B cell (primary cell): ENCODE results near the gene CASZ1. TPM values are rescaled to one million over a fixed set of nuclear protein-coding genes. Genes with fewer than 3 reads are reported as not detected.

ENCODE experiments used
- ATAC-seq: fragments of 200-7000 bp; cut with Tn5 transposase; one replicate; pipeline ENCODE4 v1.10.0; 2021; ENCODE audit warnings: low read depth, mild to moderate bottlenecking, moderate number of reproducible peaks, moderate library complexity
- CTCF ChIA-PET: fragments of 350-600 bp; sonication (Branson Sonifier 250); formaldehyde crosslinking; loops from one replicate; lab custom pipeline; 2021; ENCODE audit warnings: antibody characterized with exemption, inconsistent platforms; lab: Charles Lee
- POLR2A ChIA-PET: fragments of 350-600 bp; sonication (Branson Sonifier 250); formaldehyde crosslinking; loops from one replicate; lab custom pipeline; 2021; ENCODE audit warnings: antibody characterized with exemption; lab: Charles Lee
- DNase-seq: peaks from one replicate; pipeline ENCODE4 v3.0.0; 2013
- H2AFZ ChIP-seq: 2 replicates; pipeline ENCODE4 v1.6.1; 2012; ENCODE audit warnings: mild to moderate bottlenecking, low read depth, low read length; ENCODE audit not compliant: insufficient read depth, poor library complexity, severe bottlenecking
- H3K27ac ChIP-seq, 2 donors: 1 replicate in 1 of 2; 2 replicates in 1 of 2; pipeline ENCODE4 v1.5.1; 2012 to 2013; ENCODE audit warnings: low read length in 2 of 2, mild to moderate bottlenecking in 2 of 2, moderate library complexity in 1 of 2
- H3K27me3 ChIP-seq, 4 experiments: fragments of 200-600 bp in 1 of 4; sonication (generic) in 1 of 4; replicated peaks in 1 of 4; 1 replicate in 2 of 4; 2 replicates in 2 of 4; pipeline versions ENCODE4 v1.6.1 to v1.7.0; 2013 to 2016; ENCODE audit warnings: low read length in 3 of 4, mild to moderate bottlenecking in 2 of 4, mixed read lengths in 1 of 4, moderate library complexity in 1 of 4; ENCODE audit not compliant: insufficient read depth in 4 of 4, control insufficient read depth in 3 of 4; ENCODE audit errors: control extremely low read depth in 1 of 4
- H3K36me3 ChIP-seq, 2 experiments: replicated peaks in 1 of 2; 1 replicate in 1 of 2; 2 replicates in 1 of 2; pipeline versions ENCODE4 v1.6.1 to v1.7.1; 2013; ENCODE audit warnings: low read length in 1 of 2; ENCODE audit not compliant: insufficient read depth in 2 of 2, control insufficient read depth in 1 of 2; ENCODE audit errors: control extremely low read depth in 1 of 2, extremely low read depth in 1 of 2
- H3K4me1 ChIP-seq, 2 donors: fragments of 200-600 bp in 1 of 2; sonication (generic) in 1 of 2; 1 replicate in 1 of 2; 2 replicates in 1 of 2; pipeline versions ENCODE4 v1.5.1 to v1.6.1; 2013 to 2017; ENCODE audit warnings: low read length in 2 of 2; ENCODE audit not compliant: control insufficient read depth in 2 of 2, insufficient read depth in 2 of 2
- H3K4me2 ChIP-seq: replicated peaks from 2 replicates; pipeline ENCODE3; 2012; ENCODE audit warnings: mild to moderate bottlenecking, low read depth, low read length; ENCODE audit not compliant: poor library complexity, severe bottlenecking
- H3K4me3 ChIP-seq, 5 experiments: fragments of 200-600 bp in 1 of 5; sonication (generic) in 1 of 5; 1 replicate in 3 of 5; 2 replicates in 2 of 5; pipeline versions ENCODE4 v1.5.1 to v1.7.0; 2011 to 2016; ENCODE audit warnings: low read length in 4 of 5, mild to moderate bottlenecking in 4 of 5, low read depth in 2 of 5, control low read depth in 1 of 5, moderate library complexity in 1 of 5; ENCODE audit not compliant: insufficient read depth in 1 of 5; ENCODE audit errors: control extremely low read depth in 1 of 5, extremely low read depth in 1 of 5
- H3K79me2 ChIP-seq: fragments of 200-600 bp; sonication (generic); one replicate; pipeline ENCODE4 v1.6.0; 2016; ENCODE audit warnings: low read length; ENCODE audit not compliant: control insufficient read depth, insufficient read depth
- H3K9ac ChIP-seq: fragments of 200-600 bp; sonication (generic); 2 replicates; pipeline ENCODE4 v1.6.1; 2017; ENCODE audit warnings: mild to moderate bottlenecking, low read length, moderate library complexity
- H3K9me3 ChIP-seq, 3 donors: one replicate each; pipeline versions ENCODE4 v1.6.1 to v1.7.1; 2013; ENCODE audit warnings: low read length in 2 of 3; ENCODE audit not compliant: control insufficient read depth in 2 of 3, insufficient read depth in 1 of 3; ENCODE audit errors: control extremely low read depth in 1 of 3
- H4K20me1 ChIP-seq: 2 replicates; pipeline ENCODE4 v1.6.0; 2012; ENCODE audit warnings: mild to moderate bottlenecking, low read length; ENCODE audit not compliant: insufficient read depth, control insufficient read depth, poor library complexity, severe bottlenecking
- H3K27ac Mint-ChIP-seq: one replicate; pipeline ENCODE4 v1.8.0; 2021; ENCODE audit warnings: mixed read lengths
- H3K27me3 Mint-ChIP-seq: one replicate; pipeline ENCODE4 v1.8.0; 2021; ENCODE audit warnings: mixed read lengths
- H3K4me1 Mint-ChIP-seq: one replicate; pipeline ENCODE4 v1.8.0; 2021; ENCODE audit warnings: mixed read lengths
- H3K4me3 Mint-ChIP-seq: one replicate; pipeline ENCODE4 v1.8.0; 2021; ENCODE audit warnings: mixed read lengths
- H3K9me3 Mint-ChIP-seq: one replicate; pipeline ENCODE4 v1.8.0; 2022; ENCODE audit warnings: mixed read lengths; ENCODE audit not compliant: insufficient read depth
- EZH2 ChIP-seq: IDR thresholded peaks from 2 replicates; pipeline ENCODE4 v1.6.1; 2012; ENCODE audit warnings: borderline replicate concordance, low read depth, mild to moderate bottlenecking, moderate library complexity, low read length; ENCODE audit not compliant: insufficient read depth, poor library complexity, severe bottlenecking
- WGBS: methylation state at CpG from one replicate; pipeline ENCODE4 v1.1.5; 2013; ENCODE audit warnings: missing lambda C conversion rate; ENCODE audit not compliant: insufficient coverage; 5-methylcytosine and 5-hydroxymethylcytosine counted together
- intact Hi-C: fragments of 100-400 bp; cut with micrococcal nuclease; formaldehyde crosslinking; loops from one replicate; pipeline ENCODE4 v1.10.0; 2022
- polyA plus RNA-seq: library from polyadenylated mRNA; depleted of rRNA; stranded (reverse); fragments of >200 nt; gene quantifications from 2 replicates; pipeline ENCODE4 v1.2.3, GENCODE V29; 2012
- total RNA-seq, 2 donors: library from RNA; stranded (reverse); fragments of 120-200 nt in 1 of 2; gene quantifications; 1 replicate in 1 of 2; 2 replicates in 1 of 2; pipeline versions ENCODE4 v1.2.3 to v1.2.4, GENCODE V29; 2013 to 2022
- TF ChIP-seq, protein P1 (sequence below): fragments of 200-600 bp; IDR thresholded peaks from one replicate; pipeline ENCODE4 v1.8.0; 2022; ENCODE audit warnings: antibody characterized with exemption, mild to moderate bottlenecking

Gene CASZ1
- total and polyA plus RNA-seq, 2 donors (not counting 1 experiment from before 2014, with no cell fraction given) = 9.5 to 27.2 TPM

GRCh38 chr1:10637834-10638558, 158.4 kb downstream of the CASZ1 start:
- ATAC-seq = no peak
- Mint-ChIP-seq H3K27ac (no peak overlapping the region), H3K27me3 (no peaks in the 10 kb centered on the region), H3K9me3 (no peaks in the 10 kb centered on the region), H3K4me1 (no peaks in the 10 kb centered on the region), H3K4me3 (no peak overlapping the region)
- H3K9ac ChIP-seq = no peak overlapping the region
- H3K9me3 ChIP-seq = peaks cover 0 to 5% (median 0%) of the 10 kb centered on the region in 3 donors
- no peak for DNase-seq
- no peaks in the 10 kb centered on the region for H3K79me2 ChIP-seq
- H3K27me3 ChIP-seq = peaks cover 0 to 4% (median 1%) of the 10 kb centered on the region in 4 experiments
- peaks cover 0 to 8% of the 10 kb centered on the region in 2 experiments for H3K36me3 ChIP-seq
- no peak overlapping the region for H3K27ac ChIP-seq
- ChIA-PET CTCF (no interaction called here), POLR2A (no interaction called here)
- H3K4me1 ChIP-seq = peaks cover 0 to 4% of the 10 kb centered on the region in 2 donors
- peak overlapping the region; percentile 28 for H3K4me2 ChIP-seq
- TF ChIP-seq, protein P1, sequence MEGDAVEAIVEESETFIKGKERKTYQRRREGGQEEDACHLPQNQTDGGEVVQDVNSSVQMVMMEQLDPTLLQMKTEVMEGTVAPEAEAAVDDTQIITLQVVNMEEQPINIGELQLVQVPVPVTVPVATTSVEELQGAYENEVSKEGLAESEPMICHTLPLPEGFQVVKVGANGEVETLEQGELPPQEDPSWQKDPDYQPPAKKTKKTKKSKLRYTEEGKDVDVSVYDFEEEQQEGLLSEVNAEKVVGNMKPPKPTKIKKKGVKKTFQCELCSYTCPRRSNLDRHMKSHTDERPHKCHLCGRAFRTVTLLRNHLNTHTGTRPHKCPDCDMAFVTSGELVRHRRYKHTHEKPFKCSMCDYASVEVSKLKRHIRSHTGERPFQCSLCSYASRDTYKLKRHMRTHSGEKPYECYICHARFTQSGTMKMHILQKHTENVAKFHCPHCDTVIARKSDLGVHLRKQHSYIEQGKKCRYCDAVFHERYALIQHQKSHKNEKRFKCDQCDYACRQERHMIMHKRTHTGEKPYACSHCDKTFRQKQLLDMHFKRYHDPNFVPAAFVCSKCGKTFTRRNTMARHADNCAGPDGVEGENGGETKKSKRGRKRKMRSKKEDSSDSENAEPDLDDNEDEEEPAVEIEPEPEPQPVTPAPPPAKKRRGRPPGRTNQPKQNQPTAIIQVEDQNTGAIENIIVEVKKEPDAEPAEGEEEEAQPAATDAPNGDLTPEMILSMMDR = no peak
- no peak for TF ChIP-seq EZH2
- no peaks in the 10 kb centered on the region for H4K20me1 ChIP-seq
- H3K4me3 ChIP-seq = no peak overlapping the region
- WGBS = 50% methylated on average over 22 of the region's 29 CpGs
- intact Hi-C loops = no loop called here
- no peak overlapping the region for H2AFZ ChIP-seq

DNA sequence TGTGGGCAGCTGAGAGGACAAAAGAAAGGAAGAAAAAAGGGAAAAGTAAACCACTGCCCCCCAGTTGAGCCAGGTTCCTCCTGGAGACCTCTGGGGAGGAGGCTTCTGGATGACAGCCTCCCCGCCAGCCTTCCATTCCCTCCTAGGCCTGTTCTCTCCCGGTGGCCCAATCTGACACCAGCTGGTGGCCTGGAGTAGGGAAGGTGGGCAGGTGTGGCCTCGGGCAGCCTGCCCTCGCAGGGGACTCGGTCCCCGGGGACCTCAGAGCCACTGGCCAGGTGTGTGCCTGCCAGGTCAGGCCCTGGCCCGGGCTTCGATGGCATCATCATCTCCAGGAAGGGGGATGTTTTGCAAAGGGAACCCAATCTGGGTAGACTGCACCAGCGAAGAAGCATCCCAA, 159.0 kb downstream of the CASZ1 start:
- H3K4me1 Mint-ChIP-seq = no peaks in the 10 kb centered on the region
- peaks cover 0 to 5% (median 0%) of the 10 kb centered on the region in 3 donors for H3K9me3 ChIP-seq
- H3K36me3 ChIP-seq = peaks cover 0 to 4% of the 10 kb centered on the region in 2 experiments
- no peak overlapping the region for H3K4me3 Mint-ChIP-seq
- intact Hi-C loops = no loop called here
- no peaks in the 10 kb centered on the region for H4K20me1 ChIP-seq
- no peak overlapping the region for H3K4me3 ChIP-seq
- no peak for DNase-seq
- H3K79me2 ChIP-seq = no peaks in the 10 kb centered on the region
- CTCF ChIA-PET = no interaction called here
- no peak overlapping the region for H3K27ac Mint-ChIP-seq
- H3K27me3 Mint-ChIP-seq = no peaks in the 10 kb centered on the region
- H2AFZ ChIP-seq = no peak overlapping the region
- peaks cover 0 to 4% of the 10 kb centered on the region in 2 donors for H3K4me1 ChIP-seq
- ATAC-seq = no peak
- TF ChIP-seq EZH2 = no peak
- TF ChIP-seq, protein P1 = no peak
- no peak overlapping the region for H3K27ac ChIP-seq
- no peak overlapping the region for H3K4me2 ChIP-seq
- POLR2A ChIA-PET = no interaction called here
- no peak overlapping the region for H3K9ac ChIP-seq
- 93% methylated on average over 8 of the region's 9 CpGs for WGBS
- no peaks in the 10 kb centered on the region for H3K9me3 Mint-ChIP-seq
- peaks cover 0 to 4% (median 1%) of the 10 kb centered on the region in 4 experiments for H3K27me3 ChIP-seq
